Epithelial cell of proximal tubule (primary cell): ENCODE data around the gene CPLX3. TPM values are rescaled to one million over a fixed set of nuclear protein-coding genes. Genes with fewer than 3 reads are reported as not detected.
A peak's percentile ranks its signal among the peaks of the same experiment; 100 is the strongest.
"Not testable (repeated sequence)": the region's sequence is repeated elsewhere in the genome, so short reads cannot be mapped to it uniquely, and the experiment has no call there.

Experiments used
- DNase-seq: peaks from one replicate; pipeline ENCODE4 v3.0.0-alpha.2; 2011; ENCODE audit warnings: low read depth
- H3K4me3 ChIP-seq: 2 replicates; pipeline ENCODE4 v1.5.1; 2011; ENCODE audit warnings: low read depth, mild to moderate bottlenecking, low read length
- CTCF ChIP-seq: conservative IDR thresholded peaks from 2 replicates; pipeline ENCODE4 v1.5.1; 2012; ENCODE audit warnings: low read depth, mild to moderate bottlenecking, low read length
- total RNA-seq: library from RNA; depleted of rRNA; stranded (reverse); fragments of >200 nt; gene quantifications from 2 replicates; pipeline ENCODE4 v1.2.3, GENCODE V29; 2015

The CPLX3 gene
- total RNA-seq, 1 donor from 2014 or later: not detected

GRCh38 chr15:74785194-74786032 is 41.0 kb upstream of the CPLX3 start:
- H3K4me3 ChIP-seq: no peak overlapping the region
- TF ChIP-seq CTCF: no peak
- no peak for DNase-seq

- DNase-seq, H3K4me3 ChIP-seq: not testable (repeated sequence)
Measured at GRCh38 chr15:74786081-74786480, 40.3 kb upstream of the CPLX3 start.

DNA sequence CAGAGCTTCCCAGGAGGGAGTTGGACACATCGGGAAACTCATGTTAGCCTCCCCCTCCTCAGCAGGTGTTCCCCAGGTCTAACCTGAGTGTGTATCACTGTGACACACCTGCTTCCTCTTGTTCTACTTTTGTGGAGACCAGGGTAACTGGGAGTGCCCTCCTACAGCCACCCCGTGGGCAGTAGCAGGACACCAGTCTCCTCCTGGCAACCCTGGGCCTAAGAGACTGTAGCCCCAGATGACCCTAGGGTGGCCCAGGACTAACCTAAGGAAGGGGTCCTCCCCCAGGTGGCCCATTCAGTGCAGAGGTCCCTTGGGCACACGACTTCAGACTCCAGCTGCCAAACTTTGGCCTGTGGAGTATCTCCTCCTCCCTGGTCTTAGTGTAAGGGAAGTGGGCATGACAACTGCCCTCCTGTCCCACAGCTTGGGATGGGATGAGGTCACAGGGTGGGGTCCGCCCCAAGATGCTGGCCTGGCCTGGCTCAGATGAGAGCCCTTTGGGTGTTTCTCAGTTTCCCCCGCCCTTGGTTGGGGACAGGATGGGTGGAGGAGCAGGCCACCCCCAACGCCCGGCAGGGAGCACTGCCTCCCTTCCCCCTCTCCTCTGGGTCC is 39.8 kb upstream of the CPLX3 start:
- no peak overlapping the region for H3K4me3 ChIP-seq
- DNase-seq: no peak
- TF ChIP-seq CTCF: no peak

DNA sequence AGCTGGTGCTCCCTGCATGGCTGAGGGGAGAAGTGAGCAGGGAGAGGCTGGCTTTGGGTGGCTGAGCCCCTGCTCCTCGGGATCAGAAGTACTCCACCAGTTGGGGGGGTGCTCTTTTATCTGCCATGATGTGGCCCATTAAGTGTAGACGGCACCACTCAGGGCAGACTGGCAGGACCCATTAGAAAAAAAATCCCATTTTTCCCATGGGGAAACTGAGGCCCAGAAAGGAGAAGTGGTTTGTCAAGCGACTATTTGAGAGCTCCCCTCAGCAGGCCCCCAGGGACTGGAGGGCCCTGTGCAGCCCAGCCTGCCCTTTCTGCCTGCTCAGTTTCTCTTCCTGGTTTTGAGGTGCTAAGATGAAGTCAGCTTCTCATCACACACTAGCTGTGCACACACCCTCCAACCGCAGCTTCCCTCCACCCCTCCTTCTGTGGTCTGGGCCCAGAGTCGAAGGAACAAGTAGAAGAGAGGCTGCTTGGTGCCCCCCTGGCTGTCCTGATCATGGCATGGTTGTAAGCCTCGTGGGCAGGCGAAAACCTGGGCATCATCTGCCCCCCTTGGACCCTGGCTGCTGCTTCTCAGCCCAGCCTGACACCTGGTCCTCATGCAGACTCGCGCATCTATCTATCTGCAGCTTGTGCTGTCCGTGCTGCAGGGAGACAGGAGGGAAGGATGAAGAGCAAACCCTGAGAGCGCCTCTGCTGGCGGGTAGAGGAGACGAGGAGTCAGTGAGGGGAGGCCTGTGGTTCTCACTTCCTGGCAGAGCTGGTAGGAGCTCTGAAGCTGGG is 39.0 kb upstream of the CPLX3 start:
- peak; percentile 41 for TF ChIP-seq CTCF
- DNase-seq: no peak

DNA sequence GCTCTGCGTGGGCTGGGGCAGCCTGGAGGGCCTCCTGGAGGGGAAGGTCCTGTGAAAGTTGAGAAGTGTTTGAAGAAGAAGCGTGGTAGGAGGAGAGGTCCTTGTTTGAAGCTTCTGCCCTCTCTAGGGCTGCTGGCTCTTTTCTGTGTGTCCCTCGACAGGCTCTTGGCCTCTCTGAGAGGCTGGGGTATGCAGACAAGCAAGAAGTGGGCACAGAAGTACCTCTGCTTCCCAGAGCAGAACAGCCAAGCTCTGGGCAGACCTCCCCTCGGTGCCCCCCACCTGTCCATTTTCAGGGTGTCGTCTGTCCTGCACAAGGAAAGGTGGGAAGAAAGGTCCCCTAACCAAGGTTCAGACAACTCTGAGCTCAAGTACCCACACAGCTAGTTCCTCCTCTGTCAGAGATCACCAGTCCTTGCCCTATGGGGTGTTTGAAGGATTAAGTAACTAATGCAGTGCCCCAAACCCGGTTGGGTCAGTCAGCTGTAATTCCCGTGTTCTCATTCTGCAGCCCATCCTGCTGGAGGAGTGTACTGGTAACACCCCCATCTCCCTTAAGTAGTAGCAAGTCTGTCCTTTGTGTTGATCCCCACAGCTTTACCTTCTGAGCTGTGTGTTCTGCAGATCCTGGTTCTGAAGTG is 38.3 kb upstream of the CPLX3 start:
- no peak overlapping the region for H3K4me3 ChIP-seq

More for the DNA sequence above, 39.0 kb upstream of the CPLX3 start:
- no peak overlapping the region for H3K4me3 ChIP-seq

DNA sequence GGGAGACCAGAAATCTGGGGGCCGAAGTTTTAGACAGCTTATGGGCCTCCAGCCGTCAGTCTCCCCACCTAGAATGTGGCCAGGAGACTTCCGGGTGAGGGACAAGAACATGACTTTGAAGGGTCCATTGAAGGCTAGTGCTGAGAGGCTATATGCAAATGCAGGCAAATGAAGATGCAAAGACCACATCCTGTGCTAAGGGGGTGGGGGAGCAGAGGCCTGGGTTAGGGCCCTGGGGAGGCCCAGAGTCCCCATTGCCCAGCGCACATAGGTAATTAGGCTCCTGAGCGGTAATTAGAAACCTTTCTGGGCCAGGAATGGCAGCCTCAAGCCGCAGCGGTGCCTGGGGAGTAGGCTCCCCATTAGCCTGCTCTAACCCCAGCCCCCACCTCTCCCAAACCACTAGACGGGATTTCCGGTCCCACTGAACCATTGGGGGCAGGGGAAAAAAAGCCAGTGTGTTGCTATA is 37.7 kb upstream of the CPLX3 start:
- no peak for TF ChIP-seq CTCF
- no peak overlapping the region for H3K4me3 ChIP-seq
- DNase-seq: no peak

More for the DNA sequence above, 38.3 kb upstream of the CPLX3 start:
- TF ChIP-seq CTCF: no peak
- DNase-seq: no peak
